Measurements from ENCODE around the gene APBB2.
"Not testable (repeated sequence)": the region's sequence is repeated elsewhere in the genome, so short reads cannot be mapped to it uniquely, and the experiment has no call there.

APBB2 gene

GRCh38 chr4:40924793-40925117, 289.6 kb downstream of the APBB2 start:
- DNase-seq = no peak

- peak; percentile 81 for DNase-seq
Observed at GRCh38 chr4:40924096-40924792, 290.1 kb downstream of the APBB2 start.

- DNase-seq = no peak
Observed at GRCh38 chr4:40923316-40924095, 290.8 kb downstream of the APBB2 start.

- DNase-seq = not testable (repeated sequence)
Observed at GRCh38 chr4:40919976-40920375, 294.4 kb downstream of the APBB2 start.

- no peak for DNase-seq
Observed at GRCh38 chr4:40918330-40918729, 296.0 kb downstream of the APBB2 start.

- DNase-seq = peak; percentile 56
Observed at GRCh38 chr4:40916880-40917279, 297.5 kb downstream of the APBB2 start.

GRCh38 chr4:40916218-40916555, 298.2 kb downstream of the APBB2 start:
- DNase-seq = no peak

GRCh38 chr4:40915318-40916217, 298.8 kb downstream of the APBB2 start:
- DNase-seq = no peak

- no peak for DNase-seq
Observed at GRCh38 chr4:40912460-40913184, 301.7 kb downstream of the APBB2 start.

GRCh38 chr4:40910706-40911105, 303.6 kb downstream of the APBB2 start:
- DNase-seq = no peak

GRCh38 chr4:40909363-40909876, 304.9 kb downstream of the APBB2 start:
- peak; percentile 22 for DNase-seq

- peak; percentile 55 for DNase-seq
Observed at GRCh38 chr4:40908702-40909362, 305.5 kb downstream of the APBB2 start.

- no peak for DNase-seq
Observed at GRCh38 chr4:40908297-40908696, 306.0 kb downstream of the APBB2 start.

GRCh38 chr4:40905414-40905813, 308.9 kb downstream of the APBB2 start:
- no peak for DNase-seq

- not testable (repeated sequence) for DNase-seq
Observed at GRCh38 chr4:40900531-40900930, 313.8 kb downstream of the APBB2 start.

GRCh38 chr4:40897557-40898203, 316.7 kb downstream of the APBB2 start:
- DNase-seq = peak; percentile 74

- DNase-seq = no peak
Observed at GRCh38 chr4:40890764-40891163, 323.6 kb downstream of the APBB2 start.

GRCh38 chr4:40890199-40890598, 324.1 kb downstream of the APBB2 start:
- DNase-seq = no peak

GRCh38 chr4:40888933-40889332, 325.4 kb downstream of the APBB2 start:
- no peak for DNase-seq

GRCh38 chr4:40887764-40888131, 326.6 kb downstream of the APBB2 start:
- no peak for DNase-seq

- DNase-seq = no peak
Observed at GRCh38 chr4:40886931-40887763, 327.2 kb downstream of the APBB2 start.
